Natural killer cell treated with Interleukin-12 subunit alpha and Interleukin-12 subunit beta and Interleukin-15 and Interleukin-18, amount 100 ng/mL, for 72 hours (primary cell): ENCODE measurements around the gene KLRF2. TPM values are rescaled to one million over a fixed set of nuclear protein-coding genes. Genes with fewer than 3 reads are reported as not detected.

Experiments used
- ATAC-seq, 2 donors: fragments of 150-1000 bp; cut with Tn5 transposase in 1 of 2; sonication (Bioruptor Pico), chemical (Tn5 transposase) in 1 of 2; 2 replicates each; pipeline ENCODE4 v1.10.0; 2021
- DNase-seq: peaks from one replicate; pipeline ENCODE4 v3.0.0; 2022; ENCODE audit warnings: low spot score
- H3K27ac Mint-ChIP-seq, 2 donors: 1 replicate in 1 of 2; 2 replicates in 1 of 2; pipeline ENCODE4 v1.8.0; 2022; ENCODE audit warnings: mixed read lengths in 2 of 2, mild to moderate bottlenecking in 1 of 2, moderate library complexity in 1 of 2
- H3K27me3 Mint-ChIP-seq, 2 donors: 1 replicate in 1 of 2; 2 replicates in 1 of 2; pipeline ENCODE4 v1.8.0; 2022; ENCODE audit warnings: mixed read lengths in 2 of 2
- H3K36me3 Mint-ChIP-seq: one replicate; pipeline ENCODE4 v1.8.0; 2022; ENCODE audit warnings: mixed read lengths
- H3K4me1 Mint-ChIP-seq, 2 donors: 1 replicate in 1 of 2; 2 replicates in 1 of 2; pipeline ENCODE4 v1.8.0; 2022; ENCODE audit warnings: low read depth in 2 of 2, mixed read lengths in 2 of 2, mild to moderate bottlenecking in 1 of 2
- H3K4me3 Mint-ChIP-seq: one replicate; pipeline ENCODE4 v1.8.0; 2022; ENCODE audit warnings: mixed read lengths
- H3K9me3 Mint-ChIP-seq: 2 replicates; pipeline ENCODE4 v1.8.0; 2022; ENCODE audit warnings: mixed read lengths
- total RNA-seq, 2 donors: library from RNA; stranded (reverse); gene quantifications; one replicate each; pipeline ENCODE4 v1.2.3, GENCODE V29; 2022

Gene KLRF2
- total RNA-seq, 2 donors from 2014 or later = not detected

DNA sequence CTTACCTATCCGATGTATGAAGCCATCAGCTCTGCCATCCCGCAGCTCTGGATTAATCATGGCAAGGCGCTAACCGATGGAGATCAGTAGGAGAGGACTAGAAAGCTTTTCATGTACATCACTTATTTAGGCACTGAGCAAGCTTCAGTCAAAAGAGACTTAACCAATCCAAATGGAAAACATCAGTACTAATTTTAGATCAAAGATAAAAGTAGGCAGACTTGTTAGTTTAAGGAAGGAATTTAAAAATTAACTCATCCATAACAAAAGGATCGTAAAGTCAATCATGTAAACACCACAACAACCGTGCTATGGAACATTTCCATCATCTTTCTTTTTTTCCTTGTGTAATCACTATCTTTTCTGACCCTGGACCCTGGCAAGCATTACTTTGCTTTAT is 51.0 kb downstream of the KLRF2 start, which contains the start of gene CLEC2A:
Gene CLEC2A, minus strand, starts transcription at position 101 of the 400 bp plus-strand sequence. Its CDS starts 41 bp downstream, at position 60.
- DNase-seq = no peak
- H3K4me3 Mint-ChIP-seq = no peak within 1 kb of the TSS
- H3K27ac Mint-ChIP-seq = no peak within 1 kb of the TSS
- no peak for ATAC-seq
- no peaks in the 10 kb centered on the region for H3K36me3 Mint-ChIP-seq
- peaks cover 0 to 5% of the 10 kb centered on the region in 2 donors for H3K4me1 Mint-ChIP-seq
- peaks cover 0 to 11% of the 10 kb centered on the region in 2 donors for H3K27me3 Mint-ChIP-seq
- H3K9me3 Mint-ChIP-seq = no peaks in the 10 kb centered on the region

DNA sequence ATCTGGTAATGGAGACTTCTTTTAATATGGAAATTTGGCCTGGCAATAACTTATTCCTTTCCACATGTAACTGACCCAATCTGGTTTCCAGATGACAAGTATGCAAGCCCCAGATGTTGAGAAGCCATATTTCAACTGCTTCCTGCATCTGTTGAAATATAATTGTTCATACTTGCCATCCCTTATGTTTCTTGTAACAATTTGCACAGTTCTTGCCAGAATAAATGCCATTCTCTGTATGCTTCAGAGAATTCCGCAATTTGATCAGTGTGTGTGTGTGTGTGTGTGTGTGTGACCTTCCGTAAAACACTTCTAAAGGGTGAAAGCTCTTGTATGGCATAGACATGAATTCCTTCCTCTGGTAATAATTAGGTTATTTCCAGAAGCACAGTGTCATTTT is 52.7 kb downstream of the KLRF2 start:
- Mint-ChIP-seq H3K27ac (no peak overlapping the region), H3K36me3 (no peaks in the 10 kb centered on the region), H3K4me1 (peaks cover 0 to 5% of the 10 kb centered on the region in 2 donors), H3K9me3 (no peaks in the 10 kb centered on the region), H3K27me3 (peaks cover 0 to 8% of the 10 kb centered on the region in 2 donors), H3K4me3 (no peak overlapping the region)
- DNase-seq (no peak), ATAC-seq (no peak)

DNA sequence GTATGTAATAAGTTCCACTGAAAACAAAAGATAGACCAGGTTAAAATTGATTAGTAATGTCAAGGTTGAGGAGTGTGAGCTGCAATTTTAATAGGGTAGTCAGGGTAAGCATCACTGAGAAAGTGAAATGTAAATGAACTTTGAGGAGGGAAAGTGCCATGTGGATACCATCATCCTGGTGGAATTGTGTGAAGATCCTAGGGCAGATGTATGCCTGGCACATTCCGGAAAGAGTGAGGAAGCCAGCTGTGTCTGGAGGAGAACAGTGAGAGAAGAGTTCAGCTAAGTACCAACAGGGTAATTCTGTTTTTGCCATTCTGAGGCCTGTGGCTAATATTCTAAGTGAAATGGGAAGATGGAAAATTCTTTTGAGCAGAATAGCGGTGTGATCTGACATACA is 53.7 kb downstream of the KLRF2 start:
- H3K9me3 Mint-ChIP-seq = no peaks in the 10 kb centered on the region
- peaks cover 0 to 5% of the 10 kb centered on the region in 2 donors for H3K4me1 Mint-ChIP-seq
- no peak overlapping the region for H3K27ac Mint-ChIP-seq
- no peak overlapping the region for H3K4me3 Mint-ChIP-seq
- H3K27me3 Mint-ChIP-seq = peaks cover 0 to 8% of the 10 kb centered on the region in 2 donors
- no peaks in the 10 kb centered on the region for H3K36me3 Mint-ChIP-seq
- DNase-seq = no peak
- no peak for ATAC-seq

DNA sequence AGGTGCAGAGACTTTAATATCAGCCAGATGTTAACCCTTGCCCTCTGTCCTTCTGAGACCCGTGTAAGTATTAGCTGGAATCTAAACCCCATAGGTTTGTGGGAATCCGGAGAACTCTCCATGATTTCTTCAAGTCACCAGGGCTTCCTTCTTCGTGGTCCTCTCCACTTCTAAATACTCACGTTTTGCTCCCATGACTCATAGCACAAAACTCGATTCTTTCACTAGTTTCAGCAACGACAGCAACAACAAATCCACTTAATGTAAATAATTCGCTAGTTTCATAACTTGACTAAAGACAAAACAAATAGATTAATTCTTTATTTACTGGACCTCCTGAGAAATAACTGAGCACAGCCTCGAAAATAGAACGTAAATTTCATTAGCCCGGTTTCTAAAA is 55.3 kb downstream of the KLRF2 start:
- H3K27ac Mint-ChIP-seq = no peak overlapping the region
- no peak overlapping the region for H3K4me3 Mint-ChIP-seq
- H3K36me3 Mint-ChIP-seq = no peaks in the 10 kb centered on the region
- ATAC-seq = no peak
- H3K9me3 Mint-ChIP-seq = no peaks in the 10 kb centered on the region
- H3K4me1 Mint-ChIP-seq = peaks cover 0 to 10% of the 10 kb centered on the region in 2 donors
- DNase-seq = no peak
- peaks cover 0 to 3% of the 10 kb centered on the region in 2 donors for H3K27me3 Mint-ChIP-seq

DNA sequence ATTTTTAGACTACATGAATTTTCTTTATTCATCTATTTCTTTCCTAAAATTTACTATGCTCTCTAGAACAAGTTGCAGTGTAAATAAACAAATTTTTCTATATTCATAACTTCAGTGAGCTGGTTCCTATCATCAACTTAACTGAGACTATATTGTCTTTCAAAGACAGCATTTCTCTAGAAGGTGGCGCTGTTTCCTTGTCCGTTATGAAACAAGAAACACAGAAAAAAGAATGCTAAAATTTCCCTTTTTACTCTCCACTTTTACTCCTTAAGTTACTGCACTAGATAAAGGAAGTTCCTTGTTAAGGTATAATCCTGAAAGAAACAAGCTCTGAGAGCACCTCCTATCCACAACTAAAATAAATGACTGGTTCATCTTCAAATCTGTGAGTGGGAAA is 59.1 kb downstream of the KLRF2 start:
- H3K9me3 Mint-ChIP-seq = no peaks in the 10 kb centered on the region
- ATAC-seq (no peak), DNase-seq (no peak)
- no peaks in the 10 kb centered on the region for H3K36me3 Mint-ChIP-seq
- H3K4me1 Mint-ChIP-seq = peaks cover 10 to 11% of the 10 kb centered on the region in 2 donors
- H3K27me3 Mint-ChIP-seq = no peaks in the 10 kb centered on the region
- peak overlapping the region in 1 of 2 donors; percentile 11 for H3K27ac Mint-ChIP-seq
- no peak overlapping the region for H3K4me3 Mint-ChIP-seq

DNA sequence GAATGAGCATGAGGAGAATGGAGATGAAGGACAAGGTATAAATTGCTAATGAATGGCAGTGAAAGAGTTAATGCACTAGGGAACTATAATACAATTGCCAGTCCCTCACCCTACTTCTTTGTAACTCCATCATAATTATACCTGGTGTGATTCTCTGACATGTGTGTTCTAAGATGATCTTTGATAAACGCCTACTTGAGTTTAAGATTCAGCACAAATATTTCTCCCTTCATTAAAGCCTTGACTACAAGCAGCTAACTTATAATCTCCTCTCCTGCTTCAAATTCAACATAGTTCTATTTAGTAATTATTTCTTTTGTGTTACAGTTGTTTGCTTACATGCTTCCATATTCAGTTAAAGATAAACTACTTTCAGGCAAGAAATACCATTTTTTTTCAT is 60.5 kb downstream of the KLRF2 start:
- no peaks in the 10 kb centered on the region for H3K9me3 Mint-ChIP-seq
- no peak overlapping the region for H3K27ac Mint-ChIP-seq
- DNase-seq = no peak
- no peak for ATAC-seq
- H3K36me3 Mint-ChIP-seq = no peaks in the 10 kb centered on the region
- H3K4me3 Mint-ChIP-seq = no peak overlapping the region
- no peaks in the 10 kb centered on the region for H3K27me3 Mint-ChIP-seq
- H3K4me1 Mint-ChIP-seq = peaks cover 10 to 11% of the 10 kb centered on the region in 2 donors

DNA sequence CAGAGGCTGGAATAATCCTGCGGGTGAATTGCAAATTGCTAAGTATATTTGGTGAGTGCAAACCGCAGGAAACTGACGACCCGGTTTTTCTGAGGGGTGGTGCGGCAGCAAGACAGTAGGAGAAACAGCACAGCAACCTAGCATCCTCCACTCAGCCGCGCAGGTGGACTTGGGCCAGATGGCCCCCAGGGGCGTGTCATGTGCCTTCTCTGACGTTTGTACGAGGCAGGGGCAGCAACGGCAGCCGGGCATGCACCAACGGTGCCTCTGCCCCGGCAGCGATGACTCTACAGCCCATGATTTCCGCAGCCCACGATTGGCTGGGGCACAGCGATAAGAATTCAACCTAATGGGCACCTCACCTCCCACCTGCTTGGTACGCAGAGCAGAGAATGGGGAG is 62.0 kb downstream of the KLRF2 start:
- no peaks in the 10 kb centered on the region for H3K27me3 Mint-ChIP-seq
- H3K9me3 Mint-ChIP-seq = no peaks in the 10 kb centered on the region
- no peak for DNase-seq
- no peaks in the 10 kb centered on the region for H3K36me3 Mint-ChIP-seq
- H3K4me3 Mint-ChIP-seq = peak overlapping the region; percentile 43
- H3K27ac Mint-ChIP-seq = no peak overlapping the region
- ATAC-seq = peak; percentile 58 to 61
- H3K4me1 Mint-ChIP-seq = peaks cover 16 to 19% of the 10 kb centered on the region in 2 donors

DNA sequence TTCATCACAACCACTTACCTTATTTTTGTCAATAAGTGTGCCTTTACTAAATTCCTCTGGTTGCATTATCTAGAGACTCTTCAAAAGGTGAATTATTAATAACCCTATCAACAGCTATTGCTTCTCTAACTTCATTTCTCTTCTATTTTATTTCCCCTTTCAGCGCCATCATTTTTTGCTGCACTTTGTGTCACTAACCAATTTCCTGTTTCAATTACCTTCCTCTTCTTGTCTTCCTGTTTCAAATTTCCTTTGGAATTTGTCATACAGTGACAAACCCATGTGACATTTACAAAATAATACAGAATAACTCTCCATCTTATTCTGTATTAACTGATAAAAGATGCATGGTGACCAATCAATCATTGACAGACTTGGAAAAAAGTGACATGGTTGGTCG is 63.1 kb downstream of the KLRF2 start:
- H3K27ac Mint-ChIP-seq = no peak overlapping the region
- H3K36me3 Mint-ChIP-seq = no peaks in the 10 kb centered on the region
- H3K9me3 Mint-ChIP-seq = no peaks in the 10 kb centered on the region
- H3K27me3 Mint-ChIP-seq = no peaks in the 10 kb centered on the region
- no peak for ATAC-seq
- H3K4me1 Mint-ChIP-seq = peaks cover 25 to 31% of the 10 kb centered on the region in 2 donors
- H3K4me3 Mint-ChIP-seq = peak overlapping the region; percentile 24
- no peak for DNase-seq

Other genes with a start within 250 kb of the KLRF2 start
- 100 to 1,000 TPM in 1 of 2 donors, 10 to 100 TPM in 1; 95.2 to 122 TPM for gene CLEC2D, start 211.8 kb upstream of the KLRF2 start, total RNA-seq
- 1 to 10 TPM; 1.3 to 2.8 TPM for gene CLECL1, start 148.4 kb upstream of the KLRF2 start, total RNA-seq
- 10 to 100 TPM; 53.6 to 55.6 TPM for gene CD69, start 120.6 kb upstream of the KLRF2 start, total RNA-seq
- gene KLRF1, start 54.0 kb upstream of the KLRF2 start, total RNA-seq = 1 to 10 TPM; 1.7 to 2.1 TPM
- 10 to 100 TPM; 26.7 to 70.3 TPM for gene CLEC2B, start 12.1 kb upstream of the KLRF2 start, total RNA-seq
- not detected for gene CLEC2A, start 50.9 kb downstream of the KLRF2 start, total RNA-seq
- gene CLEC12A, start 89.9 kb downstream of the KLRF2 start, total RNA-seq = 1 to 10 TPM; 2.0 to 4.8 TPM
- not detected for gene CLEC1B, start 117.6 kb downstream of the KLRF2 start, total RNA-seq
- gene CLEC12B, start 129.1 kb downstream of the KLRF2 start, total RNA-seq = under 1 TPM in 1 of 2 donors, not detected in 1; 0.57 TPM
- not detected for gene CLEC9A, start 149.2 kb downstream of the KLRF2 start, total RNA-seq
- gene CLEC1A, start 217.5 kb downstream of the KLRF2 start, total RNA-seq = not detected
- gene CLEC7A, start 248.7 kb downstream of the KLRF2 start, total RNA-seq = not detected